ENCODE measurements around the gene ARHGAP42. TPM values are rescaled to one million over a fixed set of nuclear protein-coding genes. Genes with fewer than 3 reads are reported as not detected.

ARHGAP42 gene
- total and polyA plus RNA-seq, 2 of the 13 experiments (the other 11 are each of a cell fraction or from before 2014, with no cell fraction given): 2.5 to 4.3 TPM

DNA sequence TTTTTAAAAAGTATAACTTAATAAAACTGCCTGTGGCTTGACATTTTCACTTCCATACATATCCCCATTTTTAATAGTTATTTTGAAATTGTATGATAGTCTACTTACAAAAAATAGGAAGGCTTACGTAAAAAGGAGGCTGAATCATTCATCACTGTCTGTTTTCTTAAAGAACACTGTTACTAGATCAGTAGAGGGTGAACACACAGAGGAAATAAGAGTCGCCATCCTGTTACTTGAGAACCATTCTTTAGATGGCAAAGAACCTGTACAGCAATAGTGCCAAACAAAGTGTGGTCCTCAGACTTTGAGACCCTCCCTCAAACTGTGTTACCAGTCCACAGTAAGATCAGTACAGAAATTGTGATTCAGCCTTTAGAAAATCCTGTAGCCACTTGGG, 261.8 kb downstream of the ARHGAP42 start:
- Histone ChIP-seq H4K20me1 (ENCODE audit: insufficient read depth, low read length) (no peaks in the 10 kb centered on the region), H3K36me3 (replicated peaks in 1 of 2; ENCODE audit: control insufficient read depth in 1 of 2, insufficient read depth in 2 of 2, low read length in 2 of 2) (no peaks in the 10 kb centered on the region), H3K79me2 (ENCODE audit: insufficient read depth, low read length) (no peaks in the 10 kb centered on the region), H3K4me1 (ENCODE audit: insufficient read depth, low read length) (no peaks in the 10 kb centered on the region), H3K27ac (ENCODE audit: extremely low read length, insufficient read depth, low read length) (no peak overlapping the region), H2AFZ (ENCODE audit: low read length) (no peak overlapping the region), H3K4me3 (replicated peaks in 1 of 3; ENCODE audit: insufficient read depth in 1 of 3, low read depth in 2 of 3, low read length in 3 of 3) (no peak overlapping the region), H3K27me3 (ENCODE audit: control insufficient read depth in 1 of 2, insufficient read depth in 2 of 2, low read length in 2 of 2) (no peaks in the 10 kb centered on the region), H3K9ac (ENCODE audit: insufficient read depth, low read depth, low read length) (no peak overlapping the region), H3K4me2 (ENCODE audit: low read depth, low read length) (no peak overlapping the region), H3K9me3 (ENCODE audit: low read length) (no peaks in the 10 kb centered on the region)
- WGBS (ENCODE audit: low lambda C conversion rate): 77% methylated on average over 2 of the region's 2 CpGs
- FAIRE-seq (no peak), DNase-seq (ENCODE audit: low spot score) (no peak), ATAC-seq (no peak)
- in situ Hi-C loops (cut with HindIII; ENCODE audit: extremely low pct_ligation_motif_present, low pct_unique_long_range_greater_than_20kb): no loop called here
- intact Hi-C loops (cut with micrococcal nuclease; ENCODE audit: unreplicated experiment): no loop called here
- POLR2A ChIA-PET: no interaction called here
- no TSS peak for BruUV-seq (replicated peaks)
- CTCF ChIA-PET (ENCODE audit: low intra/inter-chr PET ratio, low total read pairs): no interaction called here
- TF ChIP-seq, protein P1, sequence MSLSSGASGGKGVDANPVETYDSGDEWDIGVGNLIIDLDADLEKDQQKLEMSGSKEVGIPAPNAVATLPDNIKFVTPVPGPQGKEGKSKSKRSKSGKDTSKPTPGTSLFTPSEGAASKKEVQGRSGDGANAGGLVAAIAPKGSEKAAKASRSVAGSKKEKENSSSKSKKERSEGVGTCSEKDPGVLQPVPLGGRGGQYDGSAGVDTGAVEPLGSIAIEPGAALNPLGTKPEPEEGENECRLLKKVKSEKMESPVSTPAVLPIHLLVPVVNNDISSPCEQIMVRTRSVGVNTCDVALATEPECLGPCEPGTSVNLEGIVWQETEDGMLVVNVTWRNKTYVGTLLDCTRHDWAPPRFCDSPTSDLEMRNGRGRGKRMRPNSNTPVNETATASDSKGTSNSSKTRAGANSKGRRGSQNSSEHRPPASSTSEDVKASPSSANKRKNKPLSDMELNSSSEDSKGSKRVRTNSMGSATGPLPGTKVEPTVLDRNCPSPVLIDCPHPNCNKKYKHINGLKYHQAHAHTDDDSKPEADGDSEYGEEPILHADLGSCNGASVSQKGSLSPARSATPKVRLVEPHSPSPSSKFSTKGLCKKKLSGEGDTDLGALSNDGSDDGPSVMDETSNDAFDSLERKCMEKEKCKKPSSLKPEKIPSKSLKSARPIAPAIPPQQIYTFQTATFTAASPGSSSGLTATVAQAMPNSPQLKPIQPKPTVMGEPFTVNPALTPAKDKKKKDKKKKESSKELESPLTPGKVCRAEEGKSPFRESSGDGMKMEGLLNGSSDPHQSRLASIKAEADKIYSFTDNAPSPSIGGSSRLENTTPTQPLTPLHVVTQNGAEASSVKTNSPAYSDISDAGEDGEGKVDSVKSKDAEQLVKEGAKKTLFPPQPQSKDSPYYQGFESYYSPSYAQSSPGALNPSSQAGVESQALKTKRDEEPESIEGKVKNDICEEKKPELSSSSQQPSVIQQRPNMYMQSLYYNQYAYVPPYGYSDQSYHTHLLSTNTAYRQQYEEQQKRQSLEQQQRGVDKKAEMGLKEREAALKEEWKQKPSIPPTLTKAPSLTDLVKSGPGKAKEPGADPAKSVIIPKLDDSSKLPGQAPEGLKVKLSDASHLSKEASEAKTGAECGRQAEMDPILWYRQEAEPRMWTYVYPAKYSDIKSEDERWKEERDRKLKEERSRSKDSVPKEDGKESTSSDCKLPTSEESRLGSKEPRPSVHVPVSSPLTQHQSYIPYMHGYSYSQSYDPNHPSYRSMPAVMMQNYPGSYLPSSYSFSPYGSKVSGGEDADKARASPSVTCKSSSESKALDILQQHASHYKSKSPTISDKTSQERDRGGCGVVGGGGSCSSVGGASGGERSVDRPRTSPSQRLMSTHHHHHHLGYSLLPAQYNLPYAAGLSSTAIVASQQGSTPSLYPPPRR (CRISPR knock-in tag; IDR thresholded peaks at IDR 0.05; ENCODE audit: borderline replicate concordance): no peak
- TF ChIP-seq TOPORS (CRISPR knock-in tag; IDR thresholded peaks at IDR 0.05): no peak
- no peak for TF ChIP-seq TAF1 (CRISPR knock-in tag; IDR thresholded peaks at IDR 0.05)
- no peak for TF ChIP-seq KAT8 (CRISPR knock-in tag; IDR thresholded peaks at IDR 0.05)
- no peak for TF ChIP-seq GATAD1 (CRISPR knock-in tag; IDR thresholded peaks at IDR 0.05)
- no peak for TF ChIP-seq MXI1 (IDR thresholded peaks at IDR 0.05; ENCODE audit: borderline replicate concordance, low read depth, low read length)
- no peak for TF ChIP-seq CCAR2 (optimal IDR thresholded peaks at IDR 0.05; ENCODE audit: low read depth, low read length)
- TF ChIP-seq HDAC1 (CRISPR knock-in tag; IDR thresholded peaks at IDR 0.05): no peak
- no peak for TF ChIP-seq TBL1XR1 (IDR thresholded peaks at IDR 0.05; ENCODE audit: borderline replicate concordance, low read length, partially characterized antibody)
- no peak for TF ChIP-seq ZNF775 (CRISPR knock-in tag; IDR thresholded peaks at IDR 0.05; ENCODE audit: borderline replicate concordance)
- TF ChIP-seq, protein P2, sequence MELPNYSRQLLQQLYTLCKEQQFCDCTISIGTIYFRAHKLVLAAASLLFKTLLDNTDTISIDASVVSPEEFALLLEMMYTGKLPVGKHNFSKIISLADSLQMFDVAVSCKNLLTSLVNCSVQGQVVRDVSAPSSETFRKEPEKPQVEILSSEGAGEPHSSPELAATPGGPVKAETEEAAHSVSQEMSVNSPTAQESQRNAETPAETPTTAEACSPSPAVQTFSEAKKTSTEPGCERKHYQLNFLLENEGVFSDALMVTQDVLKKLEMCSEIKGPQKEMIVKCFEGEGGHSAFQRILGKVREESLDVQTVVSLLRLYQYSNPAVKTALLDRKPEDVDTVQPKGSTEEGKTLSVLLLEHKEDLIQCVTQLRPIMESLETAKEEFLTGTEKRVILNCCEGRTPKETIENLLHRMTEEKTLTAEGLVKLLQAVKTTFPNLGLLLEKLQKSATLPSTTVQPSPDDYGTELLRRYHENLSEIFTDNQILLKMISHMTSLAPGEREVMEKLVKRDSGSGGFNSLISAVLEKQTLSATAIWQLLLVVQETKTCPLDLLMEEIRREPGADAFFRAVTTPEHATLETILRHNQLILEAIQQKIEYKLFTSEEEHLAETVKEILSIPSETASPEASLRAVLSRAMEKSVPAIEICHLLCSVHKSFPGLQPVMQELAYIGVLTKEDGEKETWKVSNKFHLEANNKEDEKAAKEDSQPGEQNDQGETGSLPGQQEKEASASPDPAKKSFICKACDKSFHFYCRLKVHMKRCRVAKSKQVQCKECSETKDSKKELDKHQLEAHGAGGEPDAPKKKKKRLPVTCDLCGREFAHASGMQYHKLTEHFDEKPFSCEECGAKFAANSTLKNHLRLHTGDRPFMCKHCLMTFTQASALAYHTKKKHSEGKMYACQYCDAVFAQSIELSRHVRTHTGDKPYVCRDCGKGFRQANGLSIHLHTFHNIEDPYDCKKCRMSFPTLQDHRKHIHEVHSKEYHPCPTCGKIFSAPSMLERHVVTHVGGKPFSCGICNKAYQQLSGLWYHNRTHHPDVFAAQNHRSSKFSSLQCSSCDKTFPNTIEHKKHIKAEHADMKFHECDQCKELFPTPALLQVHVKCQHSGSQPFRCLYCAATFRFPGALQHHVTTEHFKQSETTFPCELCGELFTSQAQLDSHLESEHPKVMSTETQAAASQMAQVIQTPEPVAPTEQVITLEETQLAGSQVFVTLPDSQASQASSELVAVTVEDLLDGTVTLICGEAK (IDR thresholded peaks at IDR 0.05): no peak
- TF ChIP-seq, protein P2 (CRISPR knock-in tag; IDR thresholded peaks at IDR 0.05): no peak
- TF ChIP-seq ZNF83 (CRISPR knock-in tag; IDR thresholded peaks at IDR 0.05; ENCODE audit: borderline replicate concordance): no peak

Data from HepG2 (cell line).